Osteocyte (in vitro differentiated cells): ENCODE results near the gene PHF20. TPM values are rescaled to one million over a fixed set of nuclear protein-coding genes. Genes with fewer than 3 reads are reported as not detected.
A peak's percentile ranks its signal among the peaks of the same experiment; 100 is the strongest.
"Not testable (repeated sequence)": the region's sequence is repeated elsewhere in the genome, so short reads cannot be mapped to it uniquely, and the experiment has no call there.

Experiments used
- DNase-seq: peaks from one replicate; pipeline ENCODE4 v3.0.0; 2021; ENCODE audit warnings: mixed read lengths; ENCODE audit not compliant: unreplicated experiment; ENCODE audit errors: extremely low spot score
- H3K27ac Mint-ChIP-seq: one replicate; pipeline ENCODE4 v1.8.0; 2021; ENCODE audit warnings: mild to moderate bottlenecking, mixed read lengths; ENCODE audit not compliant: unreplicated experiment
- H3K27me3 Mint-ChIP-seq: one replicate; pipeline ENCODE4 v1.8.0; 2021; ENCODE audit warnings: mixed read lengths; ENCODE audit not compliant: unreplicated experiment
- H3K36me3 Mint-ChIP-seq: one replicate; pipeline ENCODE4 v1.8.0; 2021; ENCODE audit warnings: mixed read lengths; ENCODE audit not compliant: unreplicated experiment
- H3K4me1 Mint-ChIP-seq: one replicate; pipeline ENCODE4 v1.8.0; 2021; ENCODE audit warnings: mixed read lengths; ENCODE audit not compliant: unreplicated experiment
- H3K4me3 Mint-ChIP-seq: one replicate; pipeline ENCODE4 v1.8.0; 2021; ENCODE audit warnings: mild to moderate bottlenecking, moderate library complexity, mixed read lengths; ENCODE audit not compliant: unreplicated experiment
- H3K9me3 Mint-ChIP-seq: one replicate; pipeline ENCODE4 v1.8.0; 2021; ENCODE audit warnings: mixed read lengths; ENCODE audit not compliant: unreplicated experiment
- total RNA-seq: library from RNA; stranded (reverse); gene quantifications from 2 replicates; pipeline ENCODE4 v1.2.1, GENCODE V29; 2021
- TF ChIP-seq, protein P1 (sequence below): fragments of 200-600 bp; sonication (generic); IDR thresholded peaks from 2 replicates; pipeline ENCODE4 v1.5.0; 2021; ENCODE audit warnings: antibody characterized with exemption, mild to moderate bottlenecking, moderate library complexity

Gene PHF20
- total RNA-seq, 1 donor from 2014 or later = 38.1 TPM

- H3K27ac Mint-ChIP-seq = no peak overlapping the region
- H3K9me3 Mint-ChIP-seq = peaks cover 8% of the 10 kb centered on the region
- no peaks in the 10 kb centered on the region for H3K27me3 Mint-ChIP-seq
- H3K4me1 Mint-ChIP-seq = peaks cover 6% of the 10 kb centered on the region
- no peak overlapping the region for H3K4me3 Mint-ChIP-seq
- no peak for DNase-seq
- TF ChIP-seq, protein P1, sequence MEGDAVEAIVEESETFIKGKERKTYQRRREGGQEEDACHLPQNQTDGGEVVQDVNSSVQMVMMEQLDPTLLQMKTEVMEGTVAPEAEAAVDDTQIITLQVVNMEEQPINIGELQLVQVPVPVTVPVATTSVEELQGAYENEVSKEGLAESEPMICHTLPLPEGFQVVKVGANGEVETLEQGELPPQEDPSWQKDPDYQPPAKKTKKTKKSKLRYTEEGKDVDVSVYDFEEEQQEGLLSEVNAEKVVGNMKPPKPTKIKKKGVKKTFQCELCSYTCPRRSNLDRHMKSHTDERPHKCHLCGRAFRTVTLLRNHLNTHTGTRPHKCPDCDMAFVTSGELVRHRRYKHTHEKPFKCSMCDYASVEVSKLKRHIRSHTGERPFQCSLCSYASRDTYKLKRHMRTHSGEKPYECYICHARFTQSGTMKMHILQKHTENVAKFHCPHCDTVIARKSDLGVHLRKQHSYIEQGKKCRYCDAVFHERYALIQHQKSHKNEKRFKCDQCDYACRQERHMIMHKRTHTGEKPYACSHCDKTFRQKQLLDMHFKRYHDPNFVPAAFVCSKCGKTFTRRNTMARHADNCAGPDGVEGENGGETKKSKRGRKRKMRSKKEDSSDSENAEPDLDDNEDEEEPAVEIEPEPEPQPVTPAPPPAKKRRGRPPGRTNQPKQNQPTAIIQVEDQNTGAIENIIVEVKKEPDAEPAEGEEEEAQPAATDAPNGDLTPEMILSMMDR = no peak
- H3K36me3 Mint-ChIP-seq = peaks cover 20% of the 10 kb centered on the region
Measured at GRCh38 chr20:35839904-35840303, 68.1 kb downstream of the PHF20 start.

DNA sequence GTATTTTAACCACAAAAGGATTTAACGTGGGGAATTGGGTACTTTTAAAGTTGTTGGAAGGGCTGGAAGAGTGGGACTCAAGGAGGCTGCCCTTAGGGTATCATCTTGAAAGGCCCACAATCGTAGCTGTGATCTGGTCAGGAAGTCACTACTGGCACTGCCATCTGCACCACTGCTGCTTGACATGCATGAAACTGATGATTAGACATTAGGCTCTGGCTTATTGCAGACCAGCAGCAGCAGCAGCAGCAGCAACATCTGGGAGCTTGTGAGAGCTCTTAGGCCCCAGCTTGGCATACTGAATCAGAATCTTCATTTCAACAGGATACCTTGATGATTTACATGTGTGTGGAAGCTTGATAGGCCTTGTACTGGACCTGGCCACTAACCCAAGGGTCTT, 68.6 kb downstream of the PHF20 start:
- H3K4me3 Mint-ChIP-seq = no peak overlapping the region
- peaks cover 8% of the 10 kb centered on the region for H3K4me1 Mint-ChIP-seq
- TF ChIP-seq, protein P1 = no peak
- DNase-seq = no peak
- H3K27me3 Mint-ChIP-seq = no peaks in the 10 kb centered on the region
- no peak overlapping the region for H3K27ac Mint-ChIP-seq
- H3K36me3 Mint-ChIP-seq = peaks cover 23% of the 10 kb centered on the region
- H3K9me3 Mint-ChIP-seq = peaks cover 8% of the 10 kb centered on the region

GRCh38 chr20:35842361-35842760, 70.5 kb downstream of the PHF20 start:
- Mint-ChIP-seq H3K4me1 (peaks cover 10% of the 10 kb centered on the region), H3K4me3 (no peak overlapping the region), H3K27me3 (no peaks in the 10 kb centered on the region), H3K9me3 (peaks cover 8% of the 10 kb centered on the region), H3K27ac (no peak overlapping the region), H3K36me3 (peaks cover 27% of the 10 kb centered on the region)
- DNase-seq = no peak
- TF ChIP-seq, protein P1 = no peak

- not testable (repeated sequence) for H3K27ac Mint-ChIP-seq, H3K4me3 Mint-ChIP-seq, H3K27me3 Mint-ChIP-seq, DNase-seq, H3K4me1 Mint-ChIP-seq, H3K9me3 Mint-ChIP-seq
- H3K36me3 Mint-ChIP-seq = peaks cover 29% of the 10 kb centered on the region
Measured at GRCh38 chr20:35843894-35844293, 72.1 kb downstream of the PHF20 start.

DNA sequence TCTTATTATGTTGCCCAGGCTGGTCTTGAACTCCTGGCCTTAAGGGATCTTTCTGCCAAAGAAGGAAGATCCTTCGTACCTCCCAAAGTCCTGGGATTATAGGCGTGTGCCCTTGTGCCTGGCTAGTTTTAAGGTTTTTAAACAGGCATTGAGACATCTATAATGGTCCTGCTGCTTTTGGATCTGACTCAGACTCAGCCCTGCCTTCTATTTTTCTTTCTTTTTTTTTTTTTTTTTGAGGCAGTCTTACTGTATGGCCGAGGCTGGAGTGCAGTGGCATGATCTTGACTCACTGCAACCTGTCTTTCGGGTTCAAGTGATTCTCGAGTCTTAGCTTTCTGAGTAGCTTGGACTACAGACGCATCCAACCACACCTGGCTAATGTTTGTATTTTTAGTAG, 73.7 kb downstream of the PHF20 start:
- no peak for DNase-seq
- peaks cover 14% of the 10 kb centered on the region for H3K4me1 Mint-ChIP-seq
- no peak overlapping the region for H3K4me3 Mint-ChIP-seq
- peaks cover 8% of the 10 kb centered on the region for H3K9me3 Mint-ChIP-seq
- H3K36me3 Mint-ChIP-seq = peaks cover 29% of the 10 kb centered on the region
- H3K27me3 Mint-ChIP-seq = no peaks in the 10 kb centered on the region
- H3K27ac Mint-ChIP-seq = peak overlapping the region; percentile 41
- TF ChIP-seq, protein P1 = no peak

- TF ChIP-seq, protein P1 = no peak
- no peak for DNase-seq
- Mint-ChIP-seq H3K9me3 (no peaks in the 10 kb centered on the region), H3K36me3 (peaks cover 29% of the 10 kb centered on the region), H3K27ac (peak overlapping the region; percentile 5), H3K4me3 (no peak overlapping the region), H3K27me3 (no peaks in the 10 kb centered on the region), H3K4me1 (peaks cover 14% of the 10 kb centered on the region)
Measured at GRCh38 chr20:35849706-35850105, 77.9 kb downstream of the PHF20 start.

- not testable (repeated sequence) for H3K27ac Mint-ChIP-seq, H3K4me1 Mint-ChIP-seq, H3K4me3 Mint-ChIP-seq, DNase-seq, H3K27me3 Mint-ChIP-seq, H3K9me3 Mint-ChIP-seq
- H3K36me3 Mint-ChIP-seq = peaks cover 30% of the 10 kb centered on the region
Measured at GRCh38 chr20:35851659-35852058, 79.8 kb downstream of the PHF20 start.
